AG04450 (cell line): Measurements from ENCODE around the gene LCP2. TPM values are rescaled to one million over a fixed set of nuclear protein-coding genes. Genes with fewer than 3 reads are reported as not detected.

Experiments used
- CTCF ChIA-PET: fragments of 300-600, 350-600 bp; formaldehyde crosslinking; extraction: SDS; loops from one replicate; lab custom pipeline; 2022; ENCODE audit warnings: antibody characterized with exemption, inconsistent platforms; lab: Charles Lee
- POLR2A ChIA-PET: fragments of 350-600 bp; formaldehyde crosslinking; extraction: SDS; loops from one replicate; lab custom pipeline; 2021; ENCODE audit warnings: antibody characterized with exemption, inconsistent platforms; lab: Yijun Ruan, JAX
- DNase-seq: peaks from one replicate; pipeline ENCODE4 v3.0.0-alpha.2; 2011; ENCODE audit warnings: low read depth, low spot score
- H3K27ac ChIP-seq: one replicate; pipeline ENCODE4 v1.5.1; 2012; ENCODE audit warnings: low read depth, low read length, control low read depth
- H3K27me3 ChIP-seq: one replicate; pipeline ENCODE4 v1.6.0; 2012; ENCODE audit warnings: low read length; ENCODE audit not compliant: control insufficient read depth, insufficient read depth
- H3K4me3 ChIP-seq: 2 replicates; pipeline ENCODE4 v1.5.1; 2011; ENCODE audit warnings: mild to moderate bottlenecking, low read depth, low read length, control low read depth
- H3K9me3 ChIP-seq: 2 replicates; pipeline ENCODE4 v1.5.1; 2012; ENCODE audit warnings: low read length; ENCODE audit not compliant: control insufficient read depth, insufficient read depth
- polyA plus RNA-seq: library from polyadenylated mRNA; depleted of rRNA; stranded (reverse); fragments of >200 nt; gene quantifications from 2 replicates; pipeline ENCODE4 v1.2.3, GENCODE V29; 2011
- TF ChIP-seq, protein P1 (sequence below): IDR thresholded peaks from 2 replicates; pipeline ENCODE4 v1.5.1; 2011; ENCODE audit warnings: low read depth, low read length, control low read depth, inconsistent platforms

Gene LCP2
- polyA plus RNA-seq, 1 experiment: not detected

DNA sequence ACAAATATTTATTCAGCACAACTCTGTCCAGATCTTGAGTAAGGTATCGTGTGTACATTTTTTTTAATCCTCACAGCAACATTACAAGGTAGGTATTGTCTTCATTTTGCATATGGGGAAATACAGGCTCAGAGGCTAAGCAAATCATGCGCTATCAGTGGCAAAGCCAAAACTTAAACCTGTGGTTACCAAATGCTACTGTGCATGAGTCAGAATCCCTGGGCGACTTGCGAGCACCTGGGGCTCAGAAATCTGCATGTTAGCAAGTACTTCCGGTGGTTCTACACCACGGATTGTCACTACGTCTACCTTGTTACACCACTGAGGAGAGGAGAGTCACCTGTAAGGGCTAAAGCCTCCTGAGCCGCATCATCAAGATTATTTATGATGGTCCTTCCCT lies 43.5 kb downstream of the LCP2 start:
- ChIA-PET POLR2A (no interaction called here), CTCF (no interaction called here)
- Histone ChIP-seq H3K27me3 (no peaks in the 10 kb centered on the region), H3K4me3 (no peak overlapping the region), H3K9me3 (no peaks in the 10 kb centered on the region), H3K27ac (no peak overlapping the region)
- no peak for DNase-seq
- TF ChIP-seq, protein P1, sequence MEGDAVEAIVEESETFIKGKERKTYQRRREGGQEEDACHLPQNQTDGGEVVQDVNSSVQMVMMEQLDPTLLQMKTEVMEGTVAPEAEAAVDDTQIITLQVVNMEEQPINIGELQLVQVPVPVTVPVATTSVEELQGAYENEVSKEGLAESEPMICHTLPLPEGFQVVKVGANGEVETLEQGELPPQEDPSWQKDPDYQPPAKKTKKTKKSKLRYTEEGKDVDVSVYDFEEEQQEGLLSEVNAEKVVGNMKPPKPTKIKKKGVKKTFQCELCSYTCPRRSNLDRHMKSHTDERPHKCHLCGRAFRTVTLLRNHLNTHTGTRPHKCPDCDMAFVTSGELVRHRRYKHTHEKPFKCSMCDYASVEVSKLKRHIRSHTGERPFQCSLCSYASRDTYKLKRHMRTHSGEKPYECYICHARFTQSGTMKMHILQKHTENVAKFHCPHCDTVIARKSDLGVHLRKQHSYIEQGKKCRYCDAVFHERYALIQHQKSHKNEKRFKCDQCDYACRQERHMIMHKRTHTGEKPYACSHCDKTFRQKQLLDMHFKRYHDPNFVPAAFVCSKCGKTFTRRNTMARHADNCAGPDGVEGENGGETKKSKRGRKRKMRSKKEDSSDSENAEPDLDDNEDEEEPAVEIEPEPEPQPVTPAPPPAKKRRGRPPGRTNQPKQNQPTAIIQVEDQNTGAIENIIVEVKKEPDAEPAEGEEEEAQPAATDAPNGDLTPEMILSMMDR: no peak

DNA sequence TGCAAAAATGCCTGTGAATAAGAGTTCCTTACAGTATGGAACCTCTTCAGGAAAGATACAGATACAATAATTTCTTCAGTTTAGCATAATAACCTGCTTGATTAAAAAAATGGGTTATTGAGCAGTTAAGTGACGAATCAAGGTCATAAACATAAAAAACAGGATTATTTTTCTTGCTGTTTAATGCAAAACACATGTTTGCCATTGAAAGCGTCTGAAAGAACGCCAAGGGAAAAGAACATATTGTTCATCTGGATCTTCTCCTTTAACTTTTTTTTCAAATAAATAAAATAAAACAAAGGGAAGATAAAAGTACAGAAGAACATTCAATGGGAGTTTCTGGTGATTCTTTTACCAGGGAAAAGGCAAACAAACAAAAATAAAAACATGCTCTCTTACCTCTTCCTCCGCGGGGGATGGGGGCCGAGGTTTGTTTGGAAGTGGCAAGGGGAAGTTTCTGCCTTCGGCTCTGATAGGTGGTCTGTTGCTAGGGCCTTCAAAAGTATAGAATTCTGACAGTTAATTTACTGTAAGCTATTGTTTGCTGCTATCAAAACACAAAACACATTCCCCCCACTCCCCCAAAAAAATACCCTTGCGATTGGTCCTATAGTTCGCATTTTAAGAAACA lies 44.7 kb downstream of the LCP2 start:
- Histone ChIP-seq H3K27me3 (no peaks in the 10 kb centered on the region), H3K4me3 (no peak overlapping the region), H3K27ac (no peak overlapping the region), H3K9me3 (no peaks in the 10 kb centered on the region)
- no peak for DNase-seq
- ChIA-PET POLR2A (no interaction called here), CTCF (no interaction called here)
- TF ChIP-seq, protein P1: no peak

DNA sequence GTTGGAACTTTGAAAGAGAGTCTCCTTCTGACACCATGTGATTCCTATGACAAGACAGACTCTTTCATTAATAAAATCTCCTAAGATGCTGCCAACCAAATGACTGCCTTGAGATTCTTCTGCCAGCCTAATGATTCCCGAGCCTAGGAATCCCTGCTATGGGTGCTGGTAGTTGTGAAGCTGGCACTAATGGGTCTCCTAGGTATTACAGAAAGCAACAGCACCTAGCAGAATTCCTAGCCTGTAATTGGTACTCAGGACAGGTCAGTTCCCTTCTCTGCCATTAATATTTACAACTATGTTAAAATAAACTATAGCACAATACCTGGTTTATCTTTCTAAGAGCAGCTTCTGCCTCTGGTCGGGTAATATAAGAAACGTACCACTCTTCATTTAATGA lies 45.5 kb downstream of the LCP2 start:
- POLR2A ChIA-PET: no interaction called here
- Histone ChIP-seq H3K9me3 (no peaks in the 10 kb centered on the region), H3K27me3 (no peaks in the 10 kb centered on the region), H3K27ac (no peak overlapping the region), H3K4me3 (no peak overlapping the region)
- CTCF ChIA-PET: interaction anchor here (0.8 kb wide), 1 partner anchor 84 kb away, joined by 3 read pairs; no protein-coding TSS in a partner anchor
- TF ChIP-seq, protein P1: no peak
- no peak for DNase-seq

DNA sequence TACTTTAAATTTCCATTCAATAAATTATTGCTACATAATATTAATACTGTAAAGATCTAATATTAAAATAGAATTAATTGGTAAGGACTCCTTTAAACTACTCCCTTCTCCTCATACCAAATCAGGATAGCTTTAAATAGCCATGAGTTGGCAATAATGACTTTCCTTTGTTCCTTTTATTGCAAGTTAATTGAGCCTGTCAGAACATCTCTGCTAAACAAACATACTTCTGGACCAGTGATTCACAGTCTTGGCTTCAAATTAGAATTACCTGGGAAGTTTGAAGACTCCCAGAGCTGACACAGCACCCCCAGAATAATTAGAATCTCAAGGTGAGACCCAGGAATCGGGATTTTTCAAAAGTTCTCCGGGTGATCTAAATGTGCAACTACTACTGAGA lies 46.1 kb downstream of the LCP2 start:
- no peaks in the 10 kb centered on the region for H3K9me3 ChIP-seq
- no peak overlapping the region for H3K27ac ChIP-seq
- no peak for DNase-seq
- ChIA-PET CTCF (interaction anchor here (0.8 kb wide), 1 partner anchor 84 kb away, joined by 3 read pairs; no protein-coding TSS in a partner anchor), POLR2A (no interaction called here)
- no peaks in the 10 kb centered on the region for H3K27me3 ChIP-seq
- TF ChIP-seq, protein P1: no peak
- H3K4me3 ChIP-seq: no peak overlapping the region

DNA sequence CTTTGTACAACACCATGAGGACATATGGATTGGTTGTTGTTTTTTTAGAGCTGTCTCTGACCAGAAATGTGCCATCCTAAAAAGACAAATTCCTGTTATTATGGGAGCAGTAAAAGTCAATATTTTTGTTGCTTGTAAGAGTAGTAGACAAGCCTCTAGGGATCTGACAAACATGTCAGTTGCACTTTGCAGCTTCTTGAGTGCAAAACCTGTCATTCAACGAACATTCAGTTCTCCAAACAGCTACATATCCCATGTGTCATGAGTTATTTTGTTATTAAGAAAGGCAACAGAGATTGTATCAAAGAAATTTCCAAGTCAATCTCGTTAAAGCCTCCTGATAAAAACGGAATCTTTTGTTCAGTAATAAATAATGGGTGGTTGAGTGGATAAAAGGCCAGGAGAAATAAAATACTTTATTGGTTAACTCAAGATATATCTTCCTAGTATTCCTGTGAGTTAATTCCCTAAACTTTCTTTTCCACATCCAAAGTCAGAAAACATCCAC lies 46.7 kb downstream of the LCP2 start:
- H3K4me3 ChIP-seq: no peak overlapping the region
- no peaks in the 10 kb centered on the region for H3K27me3 ChIP-seq
- no peak for DNase-seq
- TF ChIP-seq, protein P1: no peak
- H3K9me3 ChIP-seq: no peaks in the 10 kb centered on the region
- ChIA-PET CTCF (no interaction called here), POLR2A (no interaction called here)
- no peak overlapping the region for H3K27ac ChIP-seq
